ENCODE measurements around the gene SPRY1.

Gene SPRY1

GRCh38 chr4:123409334-123409733 is 12.7 kb downstream of the SPRY1 start:
- Histone ChIP-seq H3K36me3 (ENCODE audit: control insufficient read depth, insufficient read depth, low read length) (no peaks in the 10 kb centered on the region), H3K4me1 (ENCODE audit: control insufficient read depth, insufficient read depth, low read length) (peaks cover 2% of the 10 kb centered on the region; the same call in 1 of the 2 replicates), H3K27ac (ENCODE audit: low read length) (no peak overlapping the region), H3K27me3 (ENCODE audit: control insufficient read depth, insufficient read depth, low read length) (no peaks in the 10 kb centered on the region), H3K9me3 (ENCODE audit: control insufficient read depth, insufficient read depth, low read length) (no peaks in the 10 kb centered on the region), H3K4me3 (ENCODE audit: low read length) (no peak overlapping the region)
- DNase-seq (ENCODE audit: low read depth, low spot score), result no peak
- no CpG with 5 or more reads among the region's 2 CpGs for WGBS (ENCODE audit: insufficient coverage, insufficient read length)

- Histone ChIP-seq H3K9me3 (ENCODE audit: control insufficient read depth, insufficient read depth, low read length) (no peaks in the 10 kb centered on the region), H3K4me3 (ENCODE audit: low read length) (no peak overlapping the region), H3K27me3 (ENCODE audit: control insufficient read depth, insufficient read depth, low read length) (no peaks in the 10 kb centered on the region), H3K4me1 (ENCODE audit: control insufficient read depth, insufficient read depth, low read length) (peaks cover 2% of the 10 kb centered on the region; the same call in 1 of the 2 replicates), H3K27ac (ENCODE audit: low read length) (no peak overlapping the region), H3K36me3 (ENCODE audit: control insufficient read depth, insufficient read depth, low read length) (no peaks in the 10 kb centered on the region)
- WGBS (ENCODE audit: insufficient coverage, insufficient read length), result no CpG with 5 or more reads among the region's 5 CpGs
- DNase-seq (ENCODE audit: low read depth, low spot score), result no peak
Measured at GRCh38 chr4:123411514-123411913, 14.9 kb downstream of the SPRY1 start.

- no CpG with 5 or more reads among the region's 1 CpG for WGBS (ENCODE audit: insufficient coverage, insufficient read length)
- DNase-seq (ENCODE audit: low read depth, low spot score), result no peak
- no peak overlapping the region for H3K4me3 ChIP-seq (ENCODE audit: low read length)
Measured at GRCh38 chr4:123412091-123412505, 15.5 kb downstream of the SPRY1 start.

GRCh38 chr4:123412700-123413512 is 16.3 kb downstream of the SPRY1 start:
- Histone ChIP-seq H3K27ac (ENCODE audit: low read length) (no peak overlapping the region), H3K4me1 (ENCODE audit: control insufficient read depth, insufficient read depth, low read length) (peaks cover 3% of the 10 kb centered on the region; the same call in 1 of the 2 replicates), H3K4me3 (ENCODE audit: low read length) (no peak overlapping the region), H3K9me3 (ENCODE audit: control insufficient read depth, insufficient read depth, low read length) (no peaks in the 10 kb centered on the region), H3K36me3 (ENCODE audit: control insufficient read depth, insufficient read depth, low read length) (no peaks in the 10 kb centered on the region), H3K27me3 (ENCODE audit: control insufficient read depth, insufficient read depth, low read length) (no peaks in the 10 kb centered on the region)
- no peak for DNase-seq (ENCODE audit: low read depth, low spot score)
- no CpG with 5 or more reads among the region's 4 CpGs for WGBS (ENCODE audit: insufficient coverage, insufficient read length)

More at GRCh38 chr4:123412091-123412505, 15.5 kb downstream of the SPRY1 start:
- Histone ChIP-seq H3K9me3 (ENCODE audit: control insufficient read depth, insufficient read depth, low read length) (no peaks in the 10 kb centered on the region), H3K27ac (ENCODE audit: low read length) (no peak overlapping the region), H3K4me1 (ENCODE audit: control insufficient read depth, insufficient read depth, low read length) (peaks cover 3% of the 10 kb centered on the region; the same call in 1 of the 2 replicates), H3K36me3 (ENCODE audit: control insufficient read depth, insufficient read depth, low read length) (no peaks in the 10 kb centered on the region), H3K27me3 (ENCODE audit: control insufficient read depth, insufficient read depth, low read length) (no peaks in the 10 kb centered on the region)

GRCh38 chr4:123415576-123415975 is 19.0 kb downstream of the SPRY1 start:
- DNase-seq (ENCODE audit: low read depth, low spot score), result no peak
- Histone ChIP-seq H3K27me3 (ENCODE audit: control insufficient read depth, insufficient read depth, low read length) (no peaks in the 10 kb centered on the region), H3K9me3 (ENCODE audit: control insufficient read depth, insufficient read depth, low read length) (no peaks in the 10 kb centered on the region), H3K4me3 (ENCODE audit: low read length) (no peak overlapping the region), H3K4me1 (ENCODE audit: control insufficient read depth, insufficient read depth, low read length) (peaks cover 4% of the 10 kb centered on the region; the same call in 1 of the 2 replicates), H3K36me3 (ENCODE audit: control insufficient read depth, insufficient read depth, low read length) (no peaks in the 10 kb centered on the region), H3K27ac (ENCODE audit: low read length) (no peak overlapping the region)
- 100% methylated on average over 1 of the region's 1 CpG for WGBS (ENCODE audit: insufficient coverage, insufficient read length)

GRCh38 chr4:123415977-123416376 is 19.4 kb downstream of the SPRY1 start:
- Histone ChIP-seq H3K27ac (ENCODE audit: low read length) (no peak overlapping the region), H3K4me1 (ENCODE audit: control insufficient read depth, insufficient read depth, low read length) (peaks cover 4% of the 10 kb centered on the region; the same call in 1 of the 2 replicates)
- no CpG with 5 or more reads among the region's 6 CpGs for WGBS (ENCODE audit: insufficient coverage, insufficient read length)

GRCh38 chr4:123417813-123418212 is 21.2 kb downstream of the SPRY1 start:
- WGBS (ENCODE audit: insufficient coverage, insufficient read length), result no CpG with 5 or more reads among the region's 2 CpGs
- no peaks in the 10 kb centered on the region for H3K27me3 ChIP-seq (ENCODE audit: control insufficient read depth, insufficient read depth, low read length)
- no peak for DNase-seq (ENCODE audit: low read depth, low spot score)
- H3K4me1 ChIP-seq (ENCODE audit: control insufficient read depth, insufficient read depth, low read length), result peaks cover 4% of the 10 kb centered on the region; the same call in 1 of the 2 replicates
- H3K4me3 ChIP-seq (ENCODE audit: low read length), result no peak overlapping the region
- H3K27ac ChIP-seq (ENCODE audit: low read length), result no peak overlapping the region
- no peaks in the 10 kb centered on the region for H3K36me3 ChIP-seq (ENCODE audit: control insufficient read depth, insufficient read depth, low read length)
- no peaks in the 10 kb centered on the region for H3K9me3 ChIP-seq (ENCODE audit: control insufficient read depth, insufficient read depth, low read length)

More at GRCh38 chr4:123415977-123416376, 19.4 kb downstream of the SPRY1 start:
- DNase-seq (ENCODE audit: low read depth, low spot score), result no peak
- no peaks in the 10 kb centered on the region for H3K36me3 ChIP-seq (ENCODE audit: control insufficient read depth, insufficient read depth, low read length)
- H3K9me3 ChIP-seq (ENCODE audit: control insufficient read depth, insufficient read depth, low read length), result no peaks in the 10 kb centered on the region
- no peak overlapping the region for H3K4me3 ChIP-seq (ENCODE audit: low read length)
- H3K27me3 ChIP-seq (ENCODE audit: control insufficient read depth, insufficient read depth, low read length), result no peaks in the 10 kb centered on the region

GRCh38 chr4:123418351-123418931 is 21.8 kb downstream of the SPRY1 start:
- Histone ChIP-seq H3K36me3 (ENCODE audit: control insufficient read depth, insufficient read depth, low read length) (no peaks in the 10 kb centered on the region), H3K9me3 (ENCODE audit: control insufficient read depth, insufficient read depth, low read length) (no peaks in the 10 kb centered on the region), H3K4me3 (ENCODE audit: low read length) (no peak overlapping the region), H3K4me1 (ENCODE audit: control insufficient read depth, insufficient read depth, low read length) (peaks cover 3% of the 10 kb centered on the region; the same call in 1 of the 2 replicates), H3K27ac (ENCODE audit: low read length) (no peak overlapping the region), H3K27me3 (ENCODE audit: control insufficient read depth, insufficient read depth, low read length) (no peaks in the 10 kb centered on the region)
- peak; percentile 74 for DNase-seq (ENCODE audit: low read depth, low spot score)
- WGBS (ENCODE audit: insufficient coverage, insufficient read length), result no CpG with 5 or more reads among the region's 3 CpGs

GRCh38 chr4:123419885-123420755 is 23.5 kb downstream of the SPRY1 start:
- H3K4me3 ChIP-seq (ENCODE audit: low read length), result no peak overlapping the region
- no peaks in the 10 kb centered on the region for H3K27me3 ChIP-seq (ENCODE audit: control insufficient read depth, insufficient read depth, low read length)
- H3K27ac ChIP-seq (ENCODE audit: low read length), result no peak overlapping the region
- H3K9me3 ChIP-seq (ENCODE audit: control insufficient read depth, insufficient read depth, low read length), result no peaks in the 10 kb centered on the region
- no peaks in the 10 kb centered on the region for H3K36me3 ChIP-seq (ENCODE audit: control insufficient read depth, insufficient read depth, low read length)
- H3K4me1 ChIP-seq (ENCODE audit: control insufficient read depth, insufficient read depth, low read length), result peaks cover 3% of the 10 kb centered on the region; the same call in 1 of the 2 replicates
- no CpG with 5 or more reads among the region's 17 CpGs for WGBS (ENCODE audit: insufficient coverage, insufficient read length)
- no peak for DNase-seq (ENCODE audit: low read depth, low spot score)

Measured in iPS DF 6.9 (cell line).